Muscle of leg (tissue), 11 donors: ENCODE measurements around the gene SYT6. TPM values are rescaled to one million over a fixed set of nuclear protein-coding genes. Genes with fewer than 3 reads are reported as not detected.

Experiments
- DNase-seq: peaks from one replicate; pipeline ENCODE4 v3.0.0; 2013
- H3K27ac ChIP-seq: one replicate; pipeline ENCODE4 v1.5.1; 2013; ENCODE audit warnings: mild to moderate bottlenecking, low read length, control low read depth
- H3K27me3 ChIP-seq: one replicate; pipeline ENCODE4 v1.6.1; 2013; ENCODE audit warnings: low read length; ENCODE audit not compliant: control insufficient read depth, insufficient read depth
- H3K36me3 ChIP-seq: one replicate; pipeline ENCODE4 v1.6.1; 2013; ENCODE audit warnings: low read length; ENCODE audit not compliant: control insufficient read depth, insufficient read depth
- H3K4me1 ChIP-seq: one replicate; pipeline ENCODE4 v1.6.1; 2013; ENCODE audit warnings: low read length; ENCODE audit not compliant: control insufficient read depth, insufficient read depth
- H3K4me3 ChIP-seq: one replicate; pipeline ENCODE4 v1.5.1; 2013; ENCODE audit warnings: low read length, control low read depth
- H3K9me3 ChIP-seq: replicated peaks from 2 replicates; pipeline ENCODE4 v1.6.1; 2013; ENCODE audit warnings: low read depth, low read length; ENCODE audit not compliant: control insufficient read depth
- WGBS: methylation state at CpG from one replicate; pipeline ENCODE4 v1.1.5; 2013; ENCODE audit warnings: missing lambda C conversion rate; ENCODE audit not compliant: insufficient coverage; 5-methylcytosine and 5-hydroxymethylcytosine counted together
- polyA plus RNA-seq, 8 donors: library from polyadenylated mRNA; unstranded; fragments of 120-200 nt; gene quantifications; one replicate each; pipeline versions ENCODE4 v1.2.1 to v1.2.3, GENCODE V29; 2013; ENCODE audit warnings: inconsistent platforms in 1 of 8, low replicate concordance in 1 of 8; ENCODE audit not compliant: insufficient read length in 8 of 8, insufficient read depth in 1 of 8
- total RNA-seq: library from RNA; stranded (reverse); fragments of 120-200 nt; gene quantifications from one replicate; pipeline ENCODE4 v1.2.4, GENCODE V29; 2013

The SYT6 gene
- total and polyA plus RNA-seq, 9 donors, result 0.40 to 1.5 (median 1.3) TPM

GRCh38 chr1:114178936-114179335 lies 25.3 kb upstream of the SYT6 start:
- Histone ChIP-seq H3K9me3 (no peaks in the 10 kb centered on the region), H3K4me1 (no peaks in the 10 kb centered on the region), H3K27me3 (no peaks in the 10 kb centered on the region), H3K36me3 (no peaks in the 10 kb centered on the region), H3K27ac (no peak overlapping the region), H3K4me3 (no peak overlapping the region)
- DNase-seq, result no peak
- WGBS, result 50% methylated on average over 1 of the region's 2 CpGs

- no peak overlapping the region for H3K4me3 ChIP-seq
- H3K36me3 ChIP-seq, result no peaks in the 10 kb centered on the region
- H3K27ac ChIP-seq, result no peak overlapping the region
- no peaks in the 10 kb centered on the region for H3K9me3 ChIP-seq
- no peaks in the 10 kb centered on the region for H3K27me3 ChIP-seq
- no peaks in the 10 kb centered on the region for H3K4me1 ChIP-seq
- DNase-seq, result no peak
Observed at GRCh38 chr1:114177282-114177681, 23.6 kb upstream of the SYT6 start.

GRCh38 chr1:114176366-114176765 lies 22.7 kb upstream of the SYT6 start:
- H3K36me3 ChIP-seq, result no peaks in the 10 kb centered on the region
- no peaks in the 10 kb centered on the region for H3K4me1 ChIP-seq
- no peak for DNase-seq
- H3K4me3 ChIP-seq, result no peak overlapping the region
- no peaks in the 10 kb centered on the region for H3K9me3 ChIP-seq
- H3K27me3 ChIP-seq, result no peaks in the 10 kb centered on the region
- no CpG with 5 or more reads among the region's 2 CpGs for WGBS
- no peak overlapping the region for H3K27ac ChIP-seq

GRCh38 chr1:114173680-114174079 lies 20.0 kb upstream of the SYT6 start:
- WGBS, result 83% methylated on average over 5 of the region's 5 CpGs
- no peaks in the 10 kb centered on the region for H3K9me3 ChIP-seq
- H3K36me3 ChIP-seq, result no peaks in the 10 kb centered on the region
- no peaks in the 10 kb centered on the region for H3K4me1 ChIP-seq
- no peak overlapping the region for H3K27ac ChIP-seq
- no peaks in the 10 kb centered on the region for H3K27me3 ChIP-seq
- H3K4me3 ChIP-seq, result no peak overlapping the region
- no peak for DNase-seq

- DNase-seq, result no peak
- Histone ChIP-seq H3K27me3 (peaks cover 4% of the 10 kb centered on the region), H3K9me3 (no peaks in the 10 kb centered on the region), H3K36me3 (no peaks in the 10 kb centered on the region), H3K27ac (no peak overlapping the region), H3K4me1 (no peaks in the 10 kb centered on the region), H3K4me3 (no peak overlapping the region)
- 64% methylated on average over 2 of the region's 3 CpGs for WGBS
Observed at GRCh38 chr1:114169509-114169908, 15.8 kb upstream of the SYT6 start.

GRCh38 chr1:114167226-114167625 lies 13.6 kb upstream of the SYT6 start:
- 67% methylated on average over 3 of the region's 3 CpGs for WGBS
- no peaks in the 10 kb centered on the region for H3K4me1 ChIP-seq
- H3K4me3 ChIP-seq, result no peak overlapping the region
- no peak overlapping the region for H3K27ac ChIP-seq
- peaks cover 5% of the 10 kb centered on the region for H3K27me3 ChIP-seq
- no peak for DNase-seq
- no peaks in the 10 kb centered on the region for H3K9me3 ChIP-seq
- no peaks in the 10 kb centered on the region for H3K36me3 ChIP-seq

- H3K4me3 ChIP-seq, result no peak overlapping the region
- no peaks in the 10 kb centered on the region for H3K9me3 ChIP-seq
- H3K27ac ChIP-seq, result no peak overlapping the region
- no peaks in the 10 kb centered on the region for H3K36me3 ChIP-seq
- no peak for DNase-seq
- 77% methylated on average over 3 of the region's 3 CpGs for WGBS
- peaks cover 5% of the 10 kb centered on the region for H3K27me3 ChIP-seq
- H3K4me1 ChIP-seq, result no peaks in the 10 kb centered on the region
Observed at GRCh38 chr1:114164840-114165543, 11.3 kb upstream of the SYT6 start.

GRCh38 chr1:114159941-114160340 lies 6.3 kb upstream of the SYT6 start:
- H3K4me1 ChIP-seq, result no peaks in the 10 kb centered on the region
- H3K27me3 ChIP-seq, result peaks cover 33% of the 10 kb centered on the region
- H3K36me3 ChIP-seq, result no peaks in the 10 kb centered on the region
- 92% methylated on average over 2 of the region's 2 CpGs for WGBS
- H3K9me3 ChIP-seq, result no peaks in the 10 kb centered on the region
- H3K27ac ChIP-seq, result no peak overlapping the region
- H3K4me3 ChIP-seq, result no peak overlapping the region
- DNase-seq, result no peak

GRCh38 chr1:114157275-114157660 lies 3.6 kb upstream of the SYT6 start:
- Histone ChIP-seq H3K27me3 (peaks cover 57% of the 10 kb centered on the region), H3K27ac (no peak overlapping the region), H3K9me3 (no peaks in the 10 kb centered on the region), H3K4me1 (peaks cover 18% of the 10 kb centered on the region), H3K4me3 (no peak overlapping the region), H3K36me3 (no peaks in the 10 kb centered on the region)
- no peak for DNase-seq
- WGBS, result 17% methylated on average over 1 of the region's 6 CpGs

- no peak overlapping the region for H3K27ac ChIP-seq
- 0% methylated on average over 1 of the region's 5 CpGs for WGBS
Observed at GRCh38 chr1:114156538-114157274, 3.0 kb upstream of the SYT6 start.

More at GRCh38 chr1:114156538-114157274, 3.0 kb upstream of the SYT6 start:
- H3K9me3 ChIP-seq, result no peaks in the 10 kb centered on the region
- DNase-seq, result no peak
- H3K4me3 ChIP-seq, result no peak overlapping the region
- H3K4me1 ChIP-seq, result peaks cover 23% of the 10 kb centered on the region
- H3K27me3 ChIP-seq, result peaks cover 62% of the 10 kb centered on the region
- no peaks in the 10 kb centered on the region for H3K36me3 ChIP-seq
